HL-60 (cell line): ENCODE measurements around the gene CFAP100.

Experiments
- DNase-seq, 2 experiments: peaks; one replicate each; pipeline ENCODE4 v3.0.0-alpha.2; 2010 to 2020; ENCODE audit warnings: low read depth in 1 of 2, low spot score in 1 of 2
- H3K27ac ChIP-seq: fragments of 250-450 bp; sonication (Bioruptor Pico); replicated peaks from 2 replicates; pipeline ENCODE4 v1.5.1; 2020; ENCODE audit warnings: mild to moderate bottlenecking, moderate library complexity
- H3K27me3 ChIP-seq: fragments of 250-450 bp; sonication (Bioruptor Pico); 2 replicates; pipeline ENCODE4 v1.5.1; 2021; ENCODE audit warnings: mild to moderate bottlenecking, moderate library complexity; ENCODE audit not compliant: insufficient read depth, poor library complexity, severe bottlenecking
- H3K4me3 ChIP-seq: replicated peaks from 2 replicates; pipeline ENCODE4 v1.5.1; 2011; ENCODE audit warnings: mild to moderate bottlenecking, control low read depth, low read length; ENCODE audit not compliant: insufficient read depth
- GABPA ChIP-seq: IDR thresholded peaks from 2 replicates; pipeline ENCODE4 v1.6.1; 2012; ENCODE audit warnings: low read depth
- POLR2AphosphoS5 ChIP-seq: IDR thresholded peaks from 2 replicates; pipeline ENCODE4 v1.6.1; 2012; ENCODE audit warnings: low read depth
- SPI1 ChIP-seq: IDR thresholded peaks from 2 replicates; pipeline ENCODE4 v1.6.1; 2012; ENCODE audit warnings: low read depth, mild to moderate bottlenecking, borderline replicate concordance
- TF ChIP-seq, protein P1 (sequence below): IDR thresholded peaks from one replicate; pipeline ENCODE4 v1.5.1; 2011; ENCODE audit warnings: low read length, control low read depth, inconsistent platforms; ENCODE audit not compliant: insufficient read depth
- TF ChIP-seq, protein P2 (sequence below): IDR thresholded peaks from 2 replicates; pipeline ENCODE4 v1.6.1; 2012; ENCODE audit warnings: low read depth; ENCODE audit not compliant: insufficient replicate concordance

CFAP100 gene

DNA sequence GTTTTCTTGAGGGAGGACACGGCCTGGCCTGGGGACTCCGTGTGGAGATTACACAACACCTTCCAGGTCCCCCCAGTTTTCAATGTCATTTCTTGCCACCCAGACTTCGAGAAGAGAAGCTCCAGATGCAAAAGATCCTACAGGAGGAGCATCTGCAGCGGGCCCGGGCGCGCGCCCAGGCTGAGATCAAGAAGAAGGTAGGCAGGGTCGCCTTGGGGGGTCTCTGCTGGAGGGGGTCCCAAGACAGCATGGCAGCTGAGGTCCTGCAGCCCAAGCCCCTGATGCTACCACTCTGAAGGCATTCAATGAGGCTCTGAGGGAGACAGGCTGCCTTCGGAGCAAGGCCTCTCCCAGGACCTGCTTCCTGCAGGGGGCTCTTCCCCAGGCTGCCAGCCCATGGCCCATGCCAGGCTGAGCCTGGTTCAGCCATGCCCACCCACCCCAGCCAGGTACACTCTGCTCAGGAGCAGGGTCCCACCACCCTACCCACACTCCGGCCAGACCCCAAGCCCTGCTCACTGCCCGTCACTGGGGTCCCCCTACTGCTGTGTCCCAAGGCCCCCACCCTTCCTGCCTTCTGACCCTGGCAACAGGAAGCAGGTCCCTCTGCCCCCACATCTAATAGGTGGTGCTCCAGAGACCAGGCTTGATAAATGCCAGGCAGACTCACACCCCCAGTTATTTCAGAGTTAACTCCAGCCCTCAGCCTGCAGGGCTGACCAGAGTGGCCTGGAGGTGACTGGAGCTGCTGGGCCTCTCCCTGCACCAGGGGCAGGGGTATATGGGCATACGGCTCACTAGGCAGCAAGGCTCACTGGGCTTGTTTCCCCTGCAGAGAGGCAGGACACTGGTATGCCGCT is 41.0 kb downstream of the CFAP100 start:
- Histone ChIP-seq H3K4me3 (no peak overlapping the region), H3K27ac (no peak overlapping the region), H3K27me3 (no peaks in the 10 kb centered on the region)
- TF ChIP-seq GABPA, result no peak
- TF ChIP-seq, protein P1, sequence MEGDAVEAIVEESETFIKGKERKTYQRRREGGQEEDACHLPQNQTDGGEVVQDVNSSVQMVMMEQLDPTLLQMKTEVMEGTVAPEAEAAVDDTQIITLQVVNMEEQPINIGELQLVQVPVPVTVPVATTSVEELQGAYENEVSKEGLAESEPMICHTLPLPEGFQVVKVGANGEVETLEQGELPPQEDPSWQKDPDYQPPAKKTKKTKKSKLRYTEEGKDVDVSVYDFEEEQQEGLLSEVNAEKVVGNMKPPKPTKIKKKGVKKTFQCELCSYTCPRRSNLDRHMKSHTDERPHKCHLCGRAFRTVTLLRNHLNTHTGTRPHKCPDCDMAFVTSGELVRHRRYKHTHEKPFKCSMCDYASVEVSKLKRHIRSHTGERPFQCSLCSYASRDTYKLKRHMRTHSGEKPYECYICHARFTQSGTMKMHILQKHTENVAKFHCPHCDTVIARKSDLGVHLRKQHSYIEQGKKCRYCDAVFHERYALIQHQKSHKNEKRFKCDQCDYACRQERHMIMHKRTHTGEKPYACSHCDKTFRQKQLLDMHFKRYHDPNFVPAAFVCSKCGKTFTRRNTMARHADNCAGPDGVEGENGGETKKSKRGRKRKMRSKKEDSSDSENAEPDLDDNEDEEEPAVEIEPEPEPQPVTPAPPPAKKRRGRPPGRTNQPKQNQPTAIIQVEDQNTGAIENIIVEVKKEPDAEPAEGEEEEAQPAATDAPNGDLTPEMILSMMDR, result no peak
- TF ChIP-seq, protein P2, sequence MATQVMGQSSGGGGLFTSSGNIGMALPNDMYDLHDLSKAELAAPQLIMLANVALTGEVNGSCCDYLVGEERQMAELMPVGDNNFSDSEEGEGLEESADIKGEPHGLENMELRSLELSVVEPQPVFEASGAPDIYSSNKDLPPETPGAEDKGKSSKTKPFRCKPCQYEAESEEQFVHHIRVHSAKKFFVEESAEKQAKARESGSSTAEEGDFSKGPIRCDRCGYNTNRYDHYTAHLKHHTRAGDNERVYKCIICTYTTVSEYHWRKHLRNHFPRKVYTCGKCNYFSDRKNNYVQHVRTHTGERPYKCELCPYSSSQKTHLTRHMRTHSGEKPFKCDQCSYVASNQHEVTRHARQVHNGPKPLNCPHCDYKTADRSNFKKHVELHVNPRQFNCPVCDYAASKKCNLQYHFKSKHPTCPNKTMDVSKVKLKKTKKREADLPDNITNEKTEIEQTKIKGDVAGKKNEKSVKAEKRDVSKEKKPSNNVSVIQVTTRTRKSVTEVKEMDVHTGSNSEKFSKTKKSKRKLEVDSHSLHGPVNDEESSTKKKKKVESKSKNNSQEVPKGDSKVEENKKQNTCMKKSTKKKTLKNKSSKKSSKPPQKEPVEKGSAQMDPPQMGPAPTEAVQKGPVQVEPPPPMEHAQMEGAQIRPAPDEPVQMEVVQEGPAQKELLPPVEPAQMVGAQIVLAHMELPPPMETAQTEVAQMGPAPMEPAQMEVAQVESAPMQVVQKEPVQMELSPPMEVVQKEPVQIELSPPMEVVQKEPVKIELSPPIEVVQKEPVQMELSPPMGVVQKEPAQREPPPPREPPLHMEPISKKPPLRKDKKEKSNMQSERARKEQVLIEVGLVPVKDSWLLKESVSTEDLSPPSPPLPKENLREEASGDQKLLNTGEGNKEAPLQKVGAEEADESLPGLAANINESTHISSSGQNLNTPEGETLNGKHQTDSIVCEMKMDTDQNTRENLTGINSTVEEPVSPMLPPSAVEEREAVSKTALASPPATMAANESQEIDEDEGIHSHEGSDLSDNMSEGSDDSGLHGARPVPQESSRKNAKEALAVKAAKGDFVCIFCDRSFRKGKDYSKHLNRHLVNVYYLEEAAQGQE, result no peak
- TF ChIP-seq SPI1, result no peak
- TF ChIP-seq POLR2AphosphoS5, result no peak
- DNase-seq, result no peak

GRCh38 chr3:126436826-126437717 is 42.4 kb downstream of the CFAP100 start:
- Histone ChIP-seq H3K27ac (no peak overlapping the region), H3K4me3 (no peak overlapping the region), H3K27me3 (no peaks in the 10 kb centered on the region)
- TF ChIP-seq POLR2AphosphoS5, result no peak
- TF ChIP-seq, protein P2, result no peak
- no peak for TF ChIP-seq GABPA
- TF ChIP-seq SPI1, result no peak
- TF ChIP-seq, protein P1, result no peak
- DNase-seq, result no peak

DNA sequence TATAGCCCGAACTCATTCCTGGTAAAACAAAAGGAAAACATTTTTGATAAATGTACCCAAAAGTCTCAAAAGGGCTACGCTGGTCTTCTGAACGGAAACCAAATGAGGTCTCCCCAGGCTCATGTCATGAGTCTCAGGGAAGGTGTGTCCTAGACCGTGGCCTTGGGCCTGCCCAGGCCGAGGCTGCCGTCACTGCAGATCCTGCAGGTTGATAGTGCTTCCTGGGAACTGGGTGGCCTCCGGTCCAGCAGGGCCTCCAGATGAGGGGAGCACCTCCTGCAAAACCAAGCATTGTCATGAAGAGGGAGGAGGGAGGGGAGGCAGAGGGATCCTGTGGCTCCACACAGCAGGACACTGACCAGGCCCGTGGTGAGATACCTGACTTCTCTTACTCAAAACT is 43.5 kb downstream of the CFAP100 start:
- Histone ChIP-seq H3K27ac (no peak overlapping the region), H3K27me3 (no peaks in the 10 kb centered on the region), H3K4me3 (no peak overlapping the region)
- no peak for TF ChIP-seq POLR2AphosphoS5
- no peak for TF ChIP-seq SPI1
- TF ChIP-seq, protein P2, result no peak
- no peak for TF ChIP-seq GABPA
- TF ChIP-seq, protein P1, result no peak
- no peak for DNase-seq
